Ectodermal cell (in vitro differentiated cells): ENCODE data around the gene GGT5.
"Not testable (repeated sequence)": the region's sequence is repeated elsewhere in the genome, so short reads cannot be mapped to it uniquely, and the experiment has no call there.

ENCODE experiments used
- H3K27ac ChIP-seq: 2 replicates; pipeline ENCODE4 v1.7.0; 2013; ENCODE audit warnings: mild to moderate bottlenecking, low read depth, low read length; ENCODE audit not compliant: insufficient read depth, poor library complexity, severe bottlenecking
- H3K27me3 ChIP-seq: 2 replicates; pipeline ENCODE4 v1.7.0; 2013; ENCODE audit warnings: mild to moderate bottlenecking, low read length; ENCODE audit not compliant: insufficient read depth, control insufficient read depth, poor library complexity, severe bottlenecking
- H3K36me3 ChIP-seq: one replicate; pipeline ENCODE4 v1.7.0; 2013; ENCODE audit warnings: low read length; ENCODE audit not compliant: control insufficient read depth, insufficient read depth
- H3K4me1 ChIP-seq: one replicate; pipeline ENCODE4 v1.7.0; 2013; ENCODE audit warnings: low read length; ENCODE audit not compliant: control insufficient read depth, insufficient read depth
- H3K4me3 ChIP-seq: 2 replicates; pipeline ENCODE4 v1.7.0; 2013; ENCODE audit warnings: low read depth, low read length, control low read depth; ENCODE audit not compliant: insufficient read depth
- H3K9me3 ChIP-seq: 2 replicates; pipeline ENCODE4 v1.7.0; 2013; ENCODE audit warnings: mild to moderate bottlenecking, low read length, moderate library complexity; ENCODE audit not compliant: control insufficient read depth
- WGBS, 2 experiments: methylation state at CpG; one replicate each; pipeline ENCODE4 v1.1.7; 2013; ENCODE audit warnings: missing lambda C conversion rate in 2 of 2; 5-methylcytosine and 5-hydroxymethylcytosine counted together

Gene GGT5

GRCh38 chr22:24282401-24282800 is 37.5 kb upstream of the GGT5 start:
- peaks cover 5% of the 10 kb centered on the region for H3K4me1 ChIP-seq
- no peak overlapping the region for H3K4me3 ChIP-seq
- H3K36me3 ChIP-seq: no peaks in the 10 kb centered on the region
- H3K27ac ChIP-seq: no peak overlapping the region
- WGBS, 2 experiments: 100% methylated on average over 2 of the region's 2 CpGs
- no peaks in the 10 kb centered on the region for H3K27me3 ChIP-seq
- no peaks in the 10 kb centered on the region for H3K9me3 ChIP-seq

- 90 to 93% methylated on average over 1 of the region's 1 CpG for WGBS, 2 experiments
- not testable (repeated sequence) for H3K36me3 ChIP-seq, H3K27ac ChIP-seq, H3K4me1 ChIP-seq, H3K4me3 ChIP-seq, H3K9me3 ChIP-seq, H3K27me3 ChIP-seq
Measured at GRCh38 chr22:24280363-24280762, 35.5 kb upstream of the GGT5 start.

GRCh38 chr22:24274696-24275405 is 30.0 kb upstream of the GGT5 start:
- 85 to 92% methylated on average over 6 of the region's 7 CpGs for WGBS, 2 experiments
- not testable (repeated sequence) for H3K4me3 ChIP-seq, H3K27me3 ChIP-seq, H3K4me1 ChIP-seq, H3K36me3 ChIP-seq, H3K9me3 ChIP-seq, H3K27ac ChIP-seq

GRCh38 chr22:24273906-24274305 is 29.0 kb upstream of the GGT5 start:
- H3K36me3 ChIP-seq, H3K4me3 ChIP-seq, H3K9me3 ChIP-seq, H3K27me3 ChIP-seq, H3K27ac ChIP-seq, H3K4me1 ChIP-seq: not testable (repeated sequence)
- WGBS, 2 experiments: 34 to 38% methylated on average over 4 of the region's 4 CpGs

GRCh38 chr22:24273031-24273430 is 28.1 kb upstream of the GGT5 start:
- 88 to 94% methylated on average over 1 of the region's 2 CpGs for WGBS, 2 experiments
- H3K4me3 ChIP-seq: not testable (repeated sequence)

GRCh38 chr22:24271386-24271854 is 26.5 kb upstream of the GGT5 start:
- peak overlapping the region; percentile 98 for H3K4me3 ChIP-seq
- peaks cover 5% of the 10 kb centered on the region for H3K4me1 ChIP-seq
- no peaks in the 10 kb centered on the region for H3K9me3 ChIP-seq
- 1 to 3% methylated on average over 25 of the region's 25 CpGs for WGBS, 2 experiments
- H3K27me3 ChIP-seq: no peaks in the 10 kb centered on the region
- H3K36me3 ChIP-seq: no peaks in the 10 kb centered on the region
- H3K27ac ChIP-seq: peak overlapping the region; percentile 92

More at GRCh38 chr22:24273031-24273430, 28.1 kb upstream of the GGT5 start:
- H3K9me3 ChIP-seq, H3K27ac ChIP-seq, H3K27me3 ChIP-seq, H3K4me1 ChIP-seq, H3K36me3 ChIP-seq: not testable (repeated sequence)

- no peaks in the 10 kb centered on the region for H3K36me3 ChIP-seq
- H3K27ac ChIP-seq: peak within 1 kb of the TSS; percentile 92
- no peaks in the 10 kb centered on the region for H3K9me3 ChIP-seq
- H3K4me3 ChIP-seq: peak within 1 kb of the TSS; percentile 98
- peaks cover 5% of the 10 kb centered on the region for H3K4me1 ChIP-seq
- WGBS, 2 experiments: 0% methylated on average over 89 of the region's 89 CpGs
- no peaks in the 10 kb centered on the region for H3K27me3 ChIP-seq
Measured at GRCh38 chr22:24270556-24271385, 25.9 kb upstream of the GGT5 start, which contains the start of gene SPECC1L. SPECC1L (plus strand) TSS chr22:24270831; CDS start chr22:24302232, 31,401 bp downstream.

GRCh38 chr22:24266495-24266894 is 21.6 kb upstream of the GGT5 start:
- WGBS, 2 experiments: 88 to 93% methylated on average over 6 of the region's 6 CpGs
- not testable (repeated sequence) for H3K36me3 ChIP-seq, H3K27ac ChIP-seq, H3K27me3 ChIP-seq, H3K4me3 ChIP-seq, H3K9me3 ChIP-seq, H3K4me1 ChIP-seq

GRCh38 chr22:24265734-24266133 is 20.9 kb upstream of the GGT5 start:
- Histone ChIP-seq H3K4me3 (no peak overlapping the region), H3K9me3 (no peaks in the 10 kb centered on the region), H3K27ac (no peak overlapping the region), H3K4me1 (no peaks in the 10 kb centered on the region), H3K36me3 (no peaks in the 10 kb centered on the region), H3K27me3 (no peaks in the 10 kb centered on the region)

GRCh38 chr22:24264329-24264896 is 19.5 kb upstream of the GGT5 start:
- H3K36me3 ChIP-seq, H3K9me3 ChIP-seq, H3K4me1 ChIP-seq, H3K4me3 ChIP-seq, H3K27ac ChIP-seq, H3K27me3 ChIP-seq: not testable (repeated sequence)
- WGBS, 2 experiments: 97 to 100% methylated on average over 2 of the region's 9 CpGs
